Epithelial cell of esophagus (primary cell): ENCODE results near the gene MEP1A.
"Not testable (repeated sequence)": the region's sequence is repeated elsewhere in the genome, so short reads cannot be mapped to it uniquely, and the experiment has no call there.

ENCODE experiments used
- DNase-seq: peaks from one replicate; pipeline ENCODE4 v3.0.0; 2010; ENCODE audit warnings: low read depth
- H3K4me3 ChIP-seq: 2 replicates; pipeline ENCODE4 v1.5.1; 2011; ENCODE audit warnings: mild to moderate bottlenecking, low read length, control low read depth
- CTCF ChIP-seq: IDR thresholded peaks from 2 replicates; pipeline ENCODE4 v1.5.1; 2011; ENCODE audit warnings: low read depth, mild to moderate bottlenecking, low read length, control low read depth, inconsistent platforms; ENCODE audit not compliant: insufficient read depth; ENCODE audit errors: missing control alignments

MEP1A gene

GRCh38 chr6:46751658-46752057 lies 41.5 kb upstream of the MEP1A start:
- H3K4me3 ChIP-seq = no peak overlapping the region
- DNase-seq = no peak
- TF ChIP-seq CTCF = no peak

- TF ChIP-seq CTCF = no peak
- no peak for DNase-seq
- no peak overlapping the region for H3K4me3 ChIP-seq
Observed at GRCh38 chr6:46755865-46756264, 37.3 kb upstream of the MEP1A start.

- H3K4me3 ChIP-seq = no peak overlapping the region
- DNase-seq = peak; percentile 25
- no peak for TF ChIP-seq CTCF
Observed at GRCh38 chr6:46756469-46757213, 36.5 kb upstream of the MEP1A start.

GRCh38 chr6:46757214-46757596 lies 36.0 kb upstream of the MEP1A start:
- no peak for TF ChIP-seq CTCF
- H3K4me3 ChIP-seq = no peak overlapping the region
- peak; percentile 11 for DNase-seq

- no peak overlapping the region for H3K4me3 ChIP-seq
- no peak for DNase-seq
- no peak for TF ChIP-seq CTCF
Observed at GRCh38 chr6:46758960-46759753, 34.0 kb upstream of the MEP1A start.

GRCh38 chr6:46760925-46761324 lies 32.3 kb upstream of the MEP1A start:
- no peak overlapping the region for H3K4me3 ChIP-seq
- DNase-seq = peak; percentile 9
- no peak for TF ChIP-seq CTCF

- peak; percentile 26 for DNase-seq
- TF ChIP-seq CTCF = no peak
- H3K4me3 ChIP-seq = no peak overlapping the region
Observed at GRCh38 chr6:46763466-46763865, 29.7 kb upstream of the MEP1A start.

GRCh38 chr6:46764280-46764679 lies 28.9 kb upstream of the MEP1A start:
- H3K4me3 ChIP-seq, DNase-seq: not testable (repeated sequence)
